SK-N-MC (cell line): ENCODE measurements around the gene CCDC51.

Experiments
- EZH2 ChIP-seq: fragments of 200-600 bp; sonication (generic); IDR thresholded peaks from one replicate; pipeline ENCODE4 v1.6.1; 2017; ENCODE audit warnings: antibody characterized with exemption
- FOXP2 ChIP-seq: optimal IDR thresholded peaks from 2 replicates; pipeline ENCODE3; 2011; ENCODE audit warnings: mild to moderate bottlenecking, moderate library complexity; ENCODE audit not compliant: insufficient read depth; ENCODE audit errors: extremely low read length, control extremely low read depth
- POLR2AphosphoS5 ChIP-seq: IDR thresholded peaks from 2 replicates; pipeline ENCODE4 v1.6.1; 2012; ENCODE audit warnings: mild to moderate bottlenecking, low read depth, low read length, borderline replicate concordance

- TF ChIP-seq EZH2 (no peak), POLR2AphosphoS5 (no peak), FOXP2 (no peak)
Measured at GRCh38 chr3:48413611-48414010, 26.3 kb downstream of the CCDC51 start.
